ENCODE measurements around the gene PFKFB3.

Gene PFKFB3

DNA sequence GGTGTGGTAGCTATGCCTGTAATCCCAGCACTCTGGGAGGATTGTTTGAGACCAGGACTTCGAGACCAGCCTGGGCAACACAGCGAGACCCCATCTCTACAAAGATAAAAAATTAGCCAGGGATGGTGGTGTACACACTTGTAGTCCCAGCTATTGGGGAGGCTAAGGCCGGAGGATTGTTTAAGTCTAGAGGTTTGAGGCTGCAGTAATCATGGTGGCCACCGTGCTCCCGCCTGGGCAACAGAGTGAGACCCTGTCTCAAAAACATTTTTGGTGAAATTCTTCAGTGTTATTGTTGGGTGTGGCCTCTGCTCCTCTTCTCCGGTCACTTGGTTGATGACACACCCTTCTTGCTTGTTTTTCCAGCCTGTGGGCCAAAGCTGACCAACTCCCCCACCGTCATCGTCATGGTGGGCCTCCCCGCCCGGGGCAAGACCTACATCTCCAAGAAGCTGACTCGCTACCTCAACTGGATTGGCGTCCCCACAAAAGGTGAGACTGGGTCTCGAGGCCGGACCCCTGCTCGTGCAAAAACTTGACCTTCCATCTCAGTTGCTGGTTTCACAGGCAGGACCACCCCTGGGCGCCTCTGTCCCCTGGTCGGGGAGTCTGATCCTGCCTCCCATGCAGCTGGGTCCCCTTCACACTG, 10.6 kb downstream of the PFKFB3 start:
- no peak for TF ChIP-seq TAF1 (IDR thresholded peaks at IDR 0.05; ENCODE audit: low read depth)
- TF ChIP-seq EP300 (IDR thresholded peaks at IDR 0.05; ENCODE audit: borderline replicate concordance) = no peak
- no peak for TF ChIP-seq EGR1 (IDR thresholded peaks at IDR 0.05)
- TF ChIP-seq, protein P1, sequence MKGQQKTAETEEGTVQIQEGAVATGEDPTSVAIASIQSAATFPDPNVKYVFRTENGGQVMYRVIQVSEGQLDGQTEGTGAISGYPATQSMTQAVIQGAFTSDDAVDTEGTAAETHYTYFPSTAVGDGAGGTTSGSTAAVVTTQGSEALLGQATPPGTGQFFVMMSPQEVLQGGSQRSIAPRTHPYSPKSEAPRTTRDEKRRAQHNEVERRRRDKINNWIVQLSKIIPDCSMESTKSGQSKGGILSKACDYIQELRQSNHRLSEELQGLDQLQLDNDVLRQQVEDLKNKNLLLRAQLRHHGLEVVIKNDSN (IDR thresholded peaks at IDR 0.05) = no peak
- TF ChIP-seq, protein P2, sequence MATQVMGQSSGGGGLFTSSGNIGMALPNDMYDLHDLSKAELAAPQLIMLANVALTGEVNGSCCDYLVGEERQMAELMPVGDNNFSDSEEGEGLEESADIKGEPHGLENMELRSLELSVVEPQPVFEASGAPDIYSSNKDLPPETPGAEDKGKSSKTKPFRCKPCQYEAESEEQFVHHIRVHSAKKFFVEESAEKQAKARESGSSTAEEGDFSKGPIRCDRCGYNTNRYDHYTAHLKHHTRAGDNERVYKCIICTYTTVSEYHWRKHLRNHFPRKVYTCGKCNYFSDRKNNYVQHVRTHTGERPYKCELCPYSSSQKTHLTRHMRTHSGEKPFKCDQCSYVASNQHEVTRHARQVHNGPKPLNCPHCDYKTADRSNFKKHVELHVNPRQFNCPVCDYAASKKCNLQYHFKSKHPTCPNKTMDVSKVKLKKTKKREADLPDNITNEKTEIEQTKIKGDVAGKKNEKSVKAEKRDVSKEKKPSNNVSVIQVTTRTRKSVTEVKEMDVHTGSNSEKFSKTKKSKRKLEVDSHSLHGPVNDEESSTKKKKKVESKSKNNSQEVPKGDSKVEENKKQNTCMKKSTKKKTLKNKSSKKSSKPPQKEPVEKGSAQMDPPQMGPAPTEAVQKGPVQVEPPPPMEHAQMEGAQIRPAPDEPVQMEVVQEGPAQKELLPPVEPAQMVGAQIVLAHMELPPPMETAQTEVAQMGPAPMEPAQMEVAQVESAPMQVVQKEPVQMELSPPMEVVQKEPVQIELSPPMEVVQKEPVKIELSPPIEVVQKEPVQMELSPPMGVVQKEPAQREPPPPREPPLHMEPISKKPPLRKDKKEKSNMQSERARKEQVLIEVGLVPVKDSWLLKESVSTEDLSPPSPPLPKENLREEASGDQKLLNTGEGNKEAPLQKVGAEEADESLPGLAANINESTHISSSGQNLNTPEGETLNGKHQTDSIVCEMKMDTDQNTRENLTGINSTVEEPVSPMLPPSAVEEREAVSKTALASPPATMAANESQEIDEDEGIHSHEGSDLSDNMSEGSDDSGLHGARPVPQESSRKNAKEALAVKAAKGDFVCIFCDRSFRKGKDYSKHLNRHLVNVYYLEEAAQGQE (IDR thresholded peaks at IDR 0.05; ENCODE audit: low read depth) = no peak
- TF ChIP-seq NFIC (IDR thresholded peaks at IDR 0.05) = no peak
- no peak for TF ChIP-seq RAD21 (IDR thresholded peaks at IDR 0.05; ENCODE audit: low read depth)
- no peak for TF ChIP-seq YY1 (IDR thresholded peaks at IDR 0.05; ENCODE audit: low read depth)
- TF ChIP-seq, protein P3, sequence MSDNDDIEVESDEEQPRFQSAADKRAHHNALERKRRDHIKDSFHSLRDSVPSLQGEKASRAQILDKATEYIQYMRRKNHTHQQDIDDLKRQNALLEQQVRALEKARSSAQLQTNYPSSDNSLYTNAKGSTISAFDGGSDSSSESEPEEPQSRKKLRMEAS (IDR thresholded peaks at IDR 0.05) = no peak
- no peak for TF ChIP-seq CREB1 (IDR thresholded peaks at IDR 0.05; ENCODE audit: low read depth)
- TF ChIP-seq CEBPB (IDR thresholded peaks at IDR 0.05) = no peak
- TF ChIP-seq TEAD4 (IDR thresholded peaks at IDR 0.05) = no peak
- TF ChIP-seq TCF12 (IDR thresholded peaks at IDR 0.05; ENCODE audit: low read depth) = no peak
- TF ChIP-seq FOXM1 (IDR thresholded peaks at IDR 0.05; ENCODE audit: borderline replicate concordance, low read depth) = no peak
- TF ChIP-seq ZBTB7A (IDR thresholded peaks at IDR 0.05; ENCODE audit: low read depth) = no peak

DNA sequence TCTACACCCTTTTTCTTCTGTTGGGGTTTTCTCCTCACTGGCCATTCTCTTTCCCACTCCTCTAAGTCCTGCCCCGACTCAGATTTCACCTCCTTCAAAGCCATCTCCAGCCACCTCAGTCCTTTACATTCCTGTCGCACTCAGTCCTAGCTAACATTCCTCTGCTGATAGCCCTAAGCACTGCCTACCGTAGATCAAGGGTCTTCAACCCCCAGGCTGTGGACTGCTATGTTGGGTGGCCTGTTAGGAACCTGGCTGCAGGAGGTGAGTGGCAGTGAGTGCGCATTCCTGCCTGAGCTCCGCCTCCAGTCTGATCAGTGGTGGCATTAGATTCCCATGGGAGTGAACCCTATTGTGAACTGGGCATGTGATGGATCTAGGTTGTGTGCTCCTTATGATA, 11.2 kb downstream of the PFKFB3 start:
- no peak for TF ChIP-seq TEAD4 (IDR thresholded peaks at IDR 0.05)
- TF ChIP-seq, protein P1 (IDR thresholded peaks at IDR 0.05) = no peak
- no peak for TF ChIP-seq TAF1 (IDR thresholded peaks at IDR 0.05; ENCODE audit: low read depth)
- no peak for TF ChIP-seq RAD21 (IDR thresholded peaks at IDR 0.05; ENCODE audit: low read depth)
- TF ChIP-seq TCF12 (IDR thresholded peaks at IDR 0.05; ENCODE audit: low read depth) = no peak
- no peak for TF ChIP-seq CEBPB (IDR thresholded peaks at IDR 0.05)
- TF ChIP-seq EP300 (IDR thresholded peaks at IDR 0.05; ENCODE audit: borderline replicate concordance) = no peak
- TF ChIP-seq EGR1 (IDR thresholded peaks at IDR 0.05) = no peak
- TF ChIP-seq, protein P2 (IDR thresholded peaks at IDR 0.05; ENCODE audit: low read depth) = no peak
- TF ChIP-seq FOXM1 (IDR thresholded peaks at IDR 0.05; ENCODE audit: borderline replicate concordance, low read depth) = no peak
- TF ChIP-seq YY1 (IDR thresholded peaks at IDR 0.05; ENCODE audit: low read depth) = no peak
- no peak for TF ChIP-seq ZBTB7A (IDR thresholded peaks at IDR 0.05; ENCODE audit: low read depth)
- TF ChIP-seq, protein P3 (IDR thresholded peaks at IDR 0.05) = no peak
- no peak for TF ChIP-seq CREB1 (IDR thresholded peaks at IDR 0.05; ENCODE audit: low read depth)
- TF ChIP-seq NFIC (IDR thresholded peaks at IDR 0.05) = no peak

DNA sequence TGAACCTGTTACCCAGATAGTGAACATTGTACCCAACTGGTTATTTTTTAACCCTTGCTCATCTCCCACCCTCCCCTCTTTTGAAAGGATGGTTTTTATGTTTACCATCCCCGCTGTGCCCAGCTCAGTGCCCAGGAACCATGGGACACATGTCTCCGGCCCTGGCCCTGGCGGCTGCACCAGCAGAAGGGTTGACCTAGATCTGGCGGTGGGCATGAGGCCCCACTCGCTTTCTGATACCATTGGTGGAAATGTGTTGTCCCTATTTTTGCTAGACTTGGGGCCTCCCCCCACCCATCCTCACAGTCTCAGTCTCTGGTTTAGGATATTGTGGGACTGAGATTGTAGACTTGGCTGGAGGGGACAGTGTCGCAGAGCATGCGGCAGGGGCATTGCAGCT, 11.9 kb downstream of the PFKFB3 start:
- TF ChIP-seq TEAD4 (IDR thresholded peaks at IDR 0.05) (no peak), ZBTB7A (IDR thresholded peaks at IDR 0.05; ENCODE audit: low read depth) (no peak), RAD21 (IDR thresholded peaks at IDR 0.05; ENCODE audit: low read depth) (no peak), CREB1 (IDR thresholded peaks at IDR 0.05; ENCODE audit: low read depth) (no peak), YY1 (IDR thresholded peaks at IDR 0.05; ENCODE audit: low read depth) (no peak), CEBPB (IDR thresholded peaks at IDR 0.05) (no peak), TCF12 (IDR thresholded peaks at IDR 0.05; ENCODE audit: low read depth) (no peak), EGR1 (IDR thresholded peaks at IDR 0.05) (no peak)
- TF ChIP-seq, protein P2 (IDR thresholded peaks at IDR 0.05; ENCODE audit: low read depth) = no peak

DNA sequence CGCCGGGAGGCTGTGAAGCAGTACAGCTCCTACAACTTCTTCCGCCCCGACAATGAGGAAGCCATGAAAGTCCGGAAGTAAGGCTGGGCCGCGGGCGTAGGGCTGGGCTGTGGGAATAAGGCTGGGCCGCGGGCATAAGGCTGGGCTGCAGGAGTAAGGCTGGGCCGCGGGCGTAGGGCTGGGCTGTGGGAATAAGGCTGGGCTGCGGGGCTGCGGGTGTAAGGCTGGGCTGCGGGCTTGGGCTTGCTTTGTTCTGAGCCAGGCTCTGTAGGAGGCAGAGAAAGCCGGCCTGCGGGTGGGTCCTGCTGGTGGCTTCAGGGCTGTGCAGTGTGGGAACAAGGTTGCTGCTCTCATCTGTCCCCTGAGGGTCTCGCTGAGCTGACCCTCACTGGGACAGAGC, 12.5 kb downstream of the PFKFB3 start:
- TF ChIP-seq TCF12 (IDR thresholded peaks at IDR 0.05; ENCODE audit: low read depth) = no peak
- TF ChIP-seq, protein P1 (IDR thresholded peaks at IDR 0.05) = no peak
